ENCODE measurements around the gene WDPCP.

DNA sequence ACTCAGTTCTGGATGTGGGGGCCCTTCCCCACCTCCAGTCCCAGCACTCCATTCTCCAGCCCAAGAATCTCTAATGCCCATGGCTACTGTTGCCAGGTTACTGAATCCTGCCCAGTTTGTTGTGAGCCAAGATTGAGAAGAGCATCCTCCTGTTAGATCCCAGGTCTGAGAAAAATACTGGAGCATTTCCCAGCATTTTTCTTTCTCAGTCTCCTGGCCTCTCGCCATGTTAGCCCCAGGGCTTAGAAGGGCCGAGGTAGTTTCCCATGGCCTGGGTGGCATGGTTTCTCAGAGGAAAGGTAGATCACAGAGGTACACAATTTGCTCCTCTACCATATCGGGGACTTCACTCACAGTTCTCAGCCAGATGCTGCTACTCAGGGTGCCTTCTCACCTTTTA lies 401.9 kb downstream of the WDPCP start:
- no peak for TF ChIP-seq POLR2AphosphoS5 (IDR thresholded peaks at IDR 0.05; ENCODE audit: low read depth, low read length)
- TF ChIP-seq POLR2A (IDR thresholded peaks at IDR 0.05; ENCODE audit: low read depth, low read length) = no peak
